ENCODE measurements around the gene PHF21A. TPM values are rescaled to one million over a fixed set of nuclear protein-coding genes. Genes with fewer than 3 reads are reported as not detected.
"Not testable (repeated sequence)": the region's sequence is repeated elsewhere in the genome, so short reads cannot be mapped to it uniquely, and the experiment has no call there.

Gene PHF21A
- total RNA-seq, 1 experiment from 2014 or later, result 5.9 TPM

DNA sequence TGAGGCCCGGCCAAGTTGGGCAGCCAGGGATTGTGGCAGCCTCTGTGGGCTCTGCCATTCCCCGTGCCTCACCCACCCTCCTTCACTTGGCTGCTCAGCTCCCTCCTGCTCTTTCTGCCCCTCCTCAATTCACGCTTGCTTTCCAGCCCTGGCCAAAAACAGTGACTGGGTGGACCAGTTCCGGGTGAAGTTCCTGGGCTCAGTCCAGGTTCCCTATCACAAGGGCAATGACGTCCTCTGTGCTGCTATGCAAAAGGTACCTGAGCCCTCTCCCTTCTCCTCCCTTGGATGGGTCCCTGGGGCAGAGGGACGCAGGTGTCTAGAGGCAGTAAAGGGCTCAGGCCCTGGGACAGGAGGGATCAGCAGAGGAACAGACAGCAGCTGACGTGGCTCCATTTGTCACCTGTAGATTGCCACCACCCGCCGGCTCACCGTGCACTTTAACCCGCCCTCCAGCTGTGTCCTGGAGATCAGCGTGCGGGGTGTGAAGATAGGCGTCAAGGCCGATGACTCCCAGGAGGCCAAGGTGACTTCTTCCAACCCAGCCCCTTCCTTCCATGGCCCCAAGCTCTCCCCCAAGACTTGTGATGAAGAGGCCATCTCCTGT is 216.8 kb downstream of the PHF21A start:
- no peak for DNase-seq (ENCODE audit: low spot score)

DNA sequence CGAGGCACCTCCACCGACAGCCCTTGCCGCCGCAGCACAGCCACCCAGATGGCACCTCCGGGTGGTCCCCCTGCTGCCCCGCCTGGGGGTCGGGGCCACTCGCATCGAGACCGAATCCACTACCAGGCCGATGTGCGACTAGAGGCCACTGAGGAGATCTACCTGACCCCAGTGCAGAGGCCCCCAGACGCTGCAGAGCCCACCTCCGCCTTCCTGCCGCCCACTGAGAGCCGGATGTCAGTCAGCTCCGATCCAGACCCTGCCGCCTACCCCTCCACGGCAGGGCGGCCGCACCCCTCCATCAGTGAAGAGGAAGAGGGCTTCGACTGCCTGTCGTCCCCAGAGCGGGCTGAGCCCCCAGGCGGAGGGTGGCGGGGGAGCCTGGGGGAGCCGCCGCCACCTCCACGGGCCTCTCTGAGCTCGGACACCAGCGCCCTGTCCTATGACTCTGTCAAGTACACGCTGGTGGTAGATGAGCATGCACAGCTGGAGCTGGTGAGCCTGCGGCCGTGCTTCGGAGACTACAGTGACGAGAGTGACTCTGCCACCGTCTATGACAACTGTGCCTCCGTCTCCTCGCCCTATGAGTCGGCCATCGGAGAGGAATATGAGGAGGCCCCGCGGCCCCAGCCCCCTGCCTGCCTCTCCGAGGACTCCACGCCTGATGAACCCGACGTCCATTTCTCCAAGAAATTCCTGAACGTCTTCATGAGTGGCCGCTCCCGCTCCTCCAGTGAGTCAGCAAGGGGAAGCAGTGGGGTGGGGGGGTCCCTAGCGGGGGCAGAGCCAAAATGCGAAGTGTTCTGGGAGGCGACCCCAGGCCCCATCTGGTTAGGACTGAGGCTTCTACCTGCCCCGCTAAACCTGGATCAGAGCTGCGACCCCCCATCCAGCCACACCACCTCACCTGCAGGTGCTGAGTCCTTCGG is 218.5 kb downstream of the PHF21A start:
- DNase-seq (ENCODE audit: low spot score), result no peak

DNA sequence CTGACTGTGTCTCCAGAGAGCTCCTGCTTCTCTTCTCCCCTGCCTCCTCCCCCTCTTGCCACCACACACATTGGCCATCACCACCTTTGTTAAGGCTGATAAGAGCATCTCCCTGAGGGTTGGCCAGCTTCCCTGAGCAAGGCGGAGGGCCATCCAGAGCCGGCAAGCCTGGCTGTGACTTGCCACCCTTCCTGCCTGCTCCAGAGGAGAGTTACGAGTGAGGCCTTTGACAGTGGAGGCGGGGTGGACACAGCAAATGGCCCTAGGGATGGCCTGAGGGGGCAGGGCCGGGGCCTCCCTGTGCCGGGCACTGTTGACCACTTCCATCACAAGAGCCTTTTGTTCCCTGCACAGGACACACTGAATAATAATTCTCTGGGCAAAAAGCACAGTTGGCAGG is 219.6 kb downstream of the PHF21A start:
- no peak for DNase-seq (ENCODE audit: low spot score)

DNA sequence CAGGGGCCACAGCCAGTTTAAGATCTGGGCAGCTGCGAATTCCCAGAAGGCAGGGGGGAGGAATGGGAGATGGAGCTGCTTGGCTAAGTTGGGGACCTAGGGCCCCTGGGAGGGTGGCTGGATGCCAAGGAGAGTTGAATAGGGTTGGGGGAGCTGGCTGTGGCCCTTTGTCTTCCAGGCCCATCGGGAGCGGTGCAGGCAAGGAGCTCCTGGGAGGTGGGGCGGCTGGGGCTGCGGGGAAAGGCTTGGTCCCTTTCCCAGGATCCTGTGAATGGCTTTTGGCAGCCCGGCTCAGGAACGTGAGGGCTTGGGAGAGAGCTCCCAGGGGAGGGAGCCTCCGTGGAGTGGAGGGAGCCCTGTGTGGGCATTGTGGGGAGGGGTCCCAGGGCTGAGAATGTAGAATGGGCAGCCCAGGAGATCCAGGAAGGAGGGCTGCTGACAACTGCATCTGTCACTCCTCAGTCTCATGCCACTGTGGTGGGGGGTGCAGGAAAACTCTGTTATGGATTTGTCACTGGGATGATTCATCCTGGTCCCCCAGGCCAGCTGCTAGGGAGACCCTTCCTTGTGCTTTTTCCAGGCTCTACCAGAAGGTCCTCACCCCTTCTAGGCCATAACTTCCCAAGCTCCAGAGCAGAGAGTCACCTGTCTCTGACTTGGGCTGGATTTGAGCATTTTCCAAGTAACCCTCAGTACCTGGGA is 220.2 kb downstream of the PHF21A start:
- no peak for DNase-seq (ENCODE audit: low spot score)

DNA sequence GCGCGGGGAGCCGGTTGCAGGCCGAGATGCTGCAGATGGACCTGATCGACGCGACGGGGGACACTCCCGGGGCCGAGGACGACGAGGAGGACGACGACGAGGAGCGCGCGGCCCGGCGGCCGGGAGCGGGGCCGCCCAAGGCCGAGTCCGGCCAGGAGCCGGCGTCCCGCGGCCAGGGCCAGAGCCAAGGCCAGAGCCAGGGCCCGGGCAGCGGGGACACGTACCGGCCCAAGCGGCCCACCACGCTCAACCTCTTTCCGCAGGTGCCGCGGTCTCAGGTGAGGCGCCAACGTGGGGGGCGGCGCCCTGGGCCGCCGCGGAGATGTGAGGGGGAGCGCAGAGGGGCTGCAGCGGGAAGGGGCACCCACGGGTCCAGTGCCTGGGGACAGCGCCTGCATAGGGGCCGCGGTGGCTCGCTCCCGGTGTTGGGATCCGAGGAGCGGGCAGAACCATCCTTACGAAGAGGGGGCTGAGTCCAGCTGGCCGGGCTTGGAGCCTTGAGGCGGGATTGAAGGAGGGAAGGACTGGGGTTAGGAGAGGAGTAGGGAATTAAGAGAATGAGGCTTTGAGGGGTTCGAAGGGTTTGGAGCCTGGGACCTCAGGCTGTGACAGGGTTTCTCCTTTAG is 221.0 kb downstream of the PHF21A start:
- not testable (repeated sequence) for DNase-seq (ENCODE audit: low spot score)

DNA sequence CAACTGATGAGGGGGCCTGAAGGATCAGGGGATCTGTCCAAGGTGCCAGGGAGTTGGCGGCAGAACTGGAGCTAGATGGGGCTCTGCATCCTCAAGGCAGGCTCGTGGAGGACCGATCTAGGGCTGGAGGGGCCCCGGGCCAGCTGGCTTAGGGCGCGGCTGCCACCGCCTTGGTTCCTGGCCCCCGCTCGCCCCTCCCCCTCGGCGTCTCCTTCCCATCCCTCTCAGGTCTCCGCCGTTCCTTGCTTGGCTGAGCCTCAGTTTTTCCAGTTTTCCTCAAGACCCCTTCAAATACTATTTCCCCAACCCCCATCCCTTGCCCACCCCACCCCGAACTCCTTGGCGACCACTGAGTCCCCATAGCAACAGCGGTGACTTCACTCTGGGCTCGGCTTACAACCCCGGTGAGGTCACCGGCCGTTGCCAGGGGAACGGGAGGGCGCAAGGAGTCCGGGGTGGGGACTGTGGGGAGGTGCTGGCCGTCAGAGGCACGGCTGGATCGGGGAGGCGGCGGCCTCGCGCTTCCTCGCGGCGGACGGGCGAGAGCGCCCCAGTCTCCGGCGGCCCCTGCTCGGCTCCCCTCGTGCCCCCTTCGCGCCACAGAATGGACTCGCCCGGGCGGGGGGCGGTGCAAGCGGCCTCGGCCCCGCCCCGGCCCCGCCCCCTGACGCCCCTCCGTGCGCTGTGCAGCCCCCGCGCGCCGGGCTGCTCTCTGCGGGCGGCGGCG is 221.6 kb downstream of the PHF21A start:
- peak; percentile 50 for DNase-seq (ENCODE audit: low spot score)

DNA sequence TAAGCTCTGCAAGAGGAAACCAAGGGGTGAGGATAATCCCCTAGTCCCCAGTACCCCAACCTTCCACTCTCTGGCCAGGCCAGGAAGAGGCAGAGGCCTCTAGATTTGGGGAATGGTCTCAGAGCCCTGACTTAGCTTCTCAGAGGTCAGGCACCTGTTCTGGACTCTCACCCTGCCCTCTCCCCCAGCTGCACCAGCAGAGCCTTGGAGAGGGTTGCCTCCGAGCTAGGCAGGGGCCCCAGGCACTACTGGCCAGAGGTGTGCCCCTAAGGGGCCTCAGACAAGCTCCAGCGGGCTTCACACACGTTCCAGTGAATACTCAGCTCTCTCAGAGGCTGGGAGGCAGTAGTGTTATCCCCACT is 222.2 kb downstream of the PHF21A start:
- no peak for DNase-seq (ENCODE audit: low spot score)

DNA sequence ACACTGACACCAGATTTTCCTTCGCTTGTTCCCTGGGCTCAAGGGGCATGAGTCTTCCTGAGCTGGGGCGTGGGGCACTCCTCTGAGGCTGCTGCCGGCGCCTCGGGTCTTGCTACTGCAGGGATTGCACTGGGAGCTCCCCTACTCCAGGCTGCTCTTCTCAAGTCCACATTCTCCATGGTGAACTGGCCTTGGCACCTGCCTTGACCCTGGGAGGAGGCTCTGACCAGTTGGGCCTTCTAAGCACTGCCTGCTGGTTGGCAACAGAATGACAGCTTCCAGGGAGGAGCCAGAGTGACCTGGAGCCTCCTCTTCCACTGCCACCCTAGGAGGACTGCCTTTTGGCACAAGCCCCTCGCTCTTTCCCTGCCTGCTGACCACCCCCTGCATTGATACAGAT is 223.7 kb downstream of the PHF21A start:
- DNase-seq (ENCODE audit: low spot score), result no peak

DNA sequence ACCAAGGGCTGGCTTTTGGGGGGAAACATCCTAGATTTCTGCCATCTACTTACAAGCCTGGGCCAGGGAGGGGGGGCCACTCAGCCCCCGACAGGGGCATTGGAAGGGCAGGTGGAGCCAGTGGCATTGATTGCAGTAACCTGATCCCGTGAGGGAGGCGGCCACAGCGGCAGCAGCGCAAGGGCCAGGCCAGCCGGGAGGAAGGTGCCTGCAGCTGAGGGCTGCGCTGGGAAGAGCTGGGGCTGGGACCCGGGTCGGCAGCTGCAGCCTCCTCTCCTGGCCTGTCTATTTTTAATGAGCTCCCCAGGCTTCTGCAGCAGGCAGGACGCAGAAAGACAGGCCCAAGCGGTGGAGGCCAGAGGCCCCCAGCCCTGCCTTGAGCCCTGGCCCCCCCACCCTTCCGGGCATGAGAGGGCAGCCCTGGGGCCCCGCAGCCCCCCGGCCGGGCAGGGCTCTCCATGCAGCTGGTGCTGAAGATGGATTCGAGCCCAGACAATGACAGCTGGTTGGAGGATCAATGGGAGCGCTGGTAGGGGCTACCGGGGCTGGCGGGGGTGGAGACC is 224.8 kb downstream of the PHF21A start:
- no peak for DNase-seq (ENCODE audit: low spot score)

DNA sequence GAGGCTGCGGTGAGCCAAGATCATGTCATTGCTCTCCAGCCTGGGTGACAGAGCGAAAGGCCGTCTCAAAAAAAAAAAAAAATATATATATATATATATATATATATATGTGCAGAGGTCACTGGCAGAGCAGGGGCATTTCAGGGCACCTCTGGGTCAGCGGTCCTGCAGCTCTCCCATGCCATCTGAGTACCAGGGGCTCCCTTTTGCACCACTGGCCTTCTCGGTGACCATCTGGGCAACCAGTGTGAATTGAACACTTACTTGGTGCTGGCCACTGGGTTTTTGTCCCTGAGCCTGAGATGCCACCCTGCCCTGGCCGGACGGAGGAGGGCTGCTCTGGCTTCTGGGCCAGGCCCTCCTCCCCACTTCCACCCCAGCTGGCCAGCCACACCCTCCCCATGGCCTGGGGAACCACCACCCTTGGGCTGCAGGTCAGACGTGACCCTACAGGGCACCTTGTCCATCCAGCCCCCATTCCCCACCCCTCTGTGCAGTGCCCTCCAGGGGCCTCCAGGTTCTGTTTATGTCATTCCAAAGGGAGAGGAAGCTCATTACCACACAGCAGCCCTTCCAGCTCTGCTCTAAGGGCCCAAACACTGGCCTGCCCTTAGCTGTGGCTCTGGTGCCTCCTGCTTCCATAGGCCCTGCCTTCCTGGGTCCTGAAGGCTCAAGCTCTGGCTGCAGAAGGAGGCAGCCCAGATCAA is 225.5 kb downstream of the PHF21A start:
- no peak for DNase-seq (ENCODE audit: low spot score)

DNA sequence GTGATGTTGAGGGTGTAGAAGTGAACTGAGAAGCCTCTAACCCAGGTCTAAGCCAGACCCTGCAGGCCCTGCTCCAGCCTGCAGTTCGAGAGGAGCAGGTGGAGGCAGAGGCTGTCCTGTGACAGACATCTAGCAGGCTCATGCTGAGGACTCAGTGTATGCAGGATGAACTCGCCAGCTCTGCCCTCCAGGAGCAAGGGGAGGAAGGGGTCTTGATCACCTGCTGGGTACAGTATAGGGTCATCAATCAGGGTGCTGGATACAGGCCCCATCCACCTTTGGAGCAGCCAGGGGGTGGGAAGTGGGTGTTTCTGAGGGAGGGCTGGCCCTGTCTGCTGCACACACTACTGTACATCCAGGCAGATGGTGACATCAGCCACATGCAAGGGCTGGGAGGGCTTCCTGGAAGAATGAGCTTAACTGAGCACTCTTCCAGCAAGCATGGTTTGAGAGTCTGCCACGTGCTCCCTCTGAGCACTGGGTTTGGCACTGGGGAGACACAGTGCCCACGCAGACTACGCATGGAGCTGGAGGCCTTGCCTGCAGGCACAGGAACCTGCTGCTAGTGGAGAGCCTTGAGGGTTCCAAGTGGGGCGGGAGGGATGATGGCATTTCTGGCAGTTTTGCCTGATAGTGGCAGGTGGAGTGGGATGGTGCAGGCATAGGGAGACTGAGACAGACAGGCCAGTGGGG is 226.6 kb downstream of the PHF21A start:
- no peak for DNase-seq (ENCODE audit: low spot score)

DNA sequence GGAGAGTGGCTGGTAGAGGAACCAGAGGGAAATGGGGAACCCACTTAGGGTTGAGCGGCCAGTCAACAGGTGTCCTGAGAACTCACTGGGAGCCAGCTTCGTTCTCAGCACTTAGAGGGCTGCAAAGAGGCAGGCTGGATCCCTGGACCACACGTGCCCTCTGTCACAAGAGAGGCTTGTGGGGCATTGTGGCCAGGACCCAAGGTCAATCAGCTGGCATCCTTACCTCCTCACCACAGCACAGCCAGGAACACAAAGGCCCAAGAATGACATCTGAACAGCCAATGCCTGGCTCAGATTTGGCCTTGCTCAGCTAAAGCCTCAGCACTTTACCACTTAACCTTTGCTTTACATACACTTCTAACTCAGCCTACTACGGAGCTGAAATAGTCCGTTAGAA is 228.4 kb downstream of the PHF21A start:
- no peak for DNase-seq (ENCODE audit: low spot score)

DNA sequence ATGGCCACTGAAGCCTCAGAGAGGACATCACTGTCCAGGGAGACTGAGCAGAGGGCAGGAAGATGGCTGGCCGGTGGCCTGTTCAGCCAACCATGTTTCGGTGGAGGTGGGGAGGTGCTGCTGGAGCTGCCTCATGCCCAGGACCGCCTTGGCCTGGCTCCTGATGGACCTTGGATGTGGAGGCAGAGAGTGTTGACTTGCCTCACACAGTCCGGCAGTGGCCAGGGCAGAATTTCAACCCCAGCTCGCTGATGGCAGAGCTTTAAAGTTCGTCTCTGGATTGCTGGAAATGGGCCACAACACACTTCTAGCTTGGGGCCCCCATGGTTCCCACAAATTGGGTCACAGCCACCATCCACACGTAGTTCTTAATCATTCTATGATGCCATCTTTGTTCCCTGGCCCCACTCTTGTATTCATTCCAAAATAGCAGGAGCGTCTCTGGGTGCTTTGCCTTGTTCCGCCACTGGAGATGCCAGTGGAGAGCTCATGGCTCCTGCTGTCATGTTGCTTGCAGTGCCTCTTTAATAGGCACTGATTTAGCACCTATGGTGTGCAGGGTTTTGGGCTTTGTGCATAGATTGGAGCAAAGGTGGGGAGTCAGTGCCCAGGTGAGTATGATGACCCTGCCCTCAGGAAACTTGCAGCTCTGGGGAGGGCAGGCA is 230.2 kb downstream of the PHF21A start:
- DNase-seq (ENCODE audit: low spot score), result no peak

DNA sequence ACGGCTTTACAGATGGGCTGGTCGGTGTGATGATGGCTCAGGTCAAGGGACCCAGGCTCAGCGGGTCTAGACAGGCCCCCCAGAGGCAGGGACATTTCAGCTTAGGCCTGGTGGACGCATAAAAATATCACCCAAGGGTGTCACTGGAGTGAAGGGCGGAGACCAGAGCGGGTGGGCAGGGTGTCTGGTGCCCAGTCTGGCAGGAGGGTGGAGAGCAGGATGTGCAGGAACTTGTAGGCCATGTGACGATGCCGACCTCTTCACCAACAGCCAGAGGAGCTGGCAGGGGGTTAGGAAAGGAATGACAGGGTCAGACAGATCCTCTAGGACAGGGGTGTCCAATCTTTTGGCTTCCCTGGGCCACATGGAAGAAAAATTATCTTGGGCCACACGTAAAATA is 231.3 kb downstream of the PHF21A start:
- DNase-seq (ENCODE audit: low spot score), result no peak

DNA sequence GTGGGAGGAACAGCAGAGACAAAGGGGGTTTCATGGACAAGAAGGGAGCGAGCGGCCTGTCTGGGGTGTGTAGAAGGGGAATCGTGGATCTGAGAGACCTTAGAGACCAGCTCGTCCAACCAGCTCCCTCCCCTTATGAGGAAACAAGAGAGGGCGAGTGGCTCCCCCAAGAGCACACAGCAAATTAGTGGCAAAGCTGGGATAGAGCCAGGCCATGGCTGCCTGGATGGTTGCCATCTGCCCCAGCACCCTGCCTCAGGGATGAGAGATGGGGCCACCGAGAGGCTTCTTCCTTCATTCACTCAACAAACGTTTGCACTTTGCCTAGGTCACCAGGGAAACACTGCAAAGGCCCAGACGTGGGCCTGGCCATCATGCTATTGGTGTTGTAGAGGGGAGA is 231.7 kb downstream of the PHF21A start:
- DNase-seq (ENCODE audit: low spot score), result no peak

DNA sequence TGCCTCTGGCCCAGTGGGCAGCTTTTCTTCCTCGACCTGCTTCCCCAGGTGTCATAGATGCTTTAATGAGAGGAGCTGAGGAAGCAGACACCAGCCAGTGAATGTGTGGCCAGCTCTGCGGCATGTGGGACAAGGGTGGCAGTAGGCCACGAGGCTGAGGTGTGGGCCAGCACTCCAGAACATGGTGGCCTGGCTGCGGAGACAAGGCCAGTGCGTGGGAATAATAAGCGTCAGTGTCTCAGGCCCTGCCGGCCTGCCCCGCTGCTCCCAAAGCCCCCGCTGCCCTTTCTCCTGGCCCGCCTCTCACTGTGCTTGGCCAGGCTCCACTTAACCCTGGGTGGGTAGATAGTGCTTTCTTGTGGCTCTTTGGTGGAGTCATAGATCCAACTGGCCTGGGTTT is 233.7 kb downstream of the PHF21A start:
- no peak for DNase-seq (ENCODE audit: low spot score)

DNA sequence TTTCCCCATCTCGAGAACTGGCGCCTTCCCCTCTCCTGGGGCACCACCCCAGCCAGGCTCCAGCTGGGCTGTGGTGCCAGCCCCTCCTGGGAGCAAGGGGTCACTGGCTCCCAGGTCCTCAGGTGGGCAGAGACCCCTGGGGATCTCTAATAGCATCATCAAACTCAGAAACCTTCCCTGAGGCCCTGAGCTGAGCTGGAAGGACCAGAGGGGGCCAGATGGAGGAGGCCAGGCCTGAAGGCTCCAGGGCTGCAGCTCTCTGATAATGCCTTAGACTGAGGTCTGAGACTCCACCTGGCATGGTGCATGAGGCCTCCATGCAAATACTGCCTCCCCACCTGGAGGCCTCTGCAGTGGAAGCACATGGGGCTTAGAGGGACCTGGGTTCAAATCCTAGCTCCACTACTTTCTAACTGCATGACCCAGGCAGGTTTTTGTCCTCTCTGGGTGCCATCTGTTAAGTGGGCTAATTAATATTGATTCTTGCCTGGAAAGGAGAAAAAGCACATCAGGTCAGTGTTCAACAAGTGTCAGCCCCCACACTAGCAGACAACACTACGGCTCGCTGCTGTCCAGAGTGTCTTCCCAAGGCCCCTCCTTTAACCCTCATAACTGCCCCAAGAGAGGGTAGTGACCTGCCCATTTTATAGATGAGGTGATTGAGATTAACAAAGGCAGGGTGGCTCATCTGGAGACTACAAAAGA is 234.3 kb downstream of the PHF21A start:
- DNase-seq (ENCODE audit: low spot score), result no peak

DNA sequence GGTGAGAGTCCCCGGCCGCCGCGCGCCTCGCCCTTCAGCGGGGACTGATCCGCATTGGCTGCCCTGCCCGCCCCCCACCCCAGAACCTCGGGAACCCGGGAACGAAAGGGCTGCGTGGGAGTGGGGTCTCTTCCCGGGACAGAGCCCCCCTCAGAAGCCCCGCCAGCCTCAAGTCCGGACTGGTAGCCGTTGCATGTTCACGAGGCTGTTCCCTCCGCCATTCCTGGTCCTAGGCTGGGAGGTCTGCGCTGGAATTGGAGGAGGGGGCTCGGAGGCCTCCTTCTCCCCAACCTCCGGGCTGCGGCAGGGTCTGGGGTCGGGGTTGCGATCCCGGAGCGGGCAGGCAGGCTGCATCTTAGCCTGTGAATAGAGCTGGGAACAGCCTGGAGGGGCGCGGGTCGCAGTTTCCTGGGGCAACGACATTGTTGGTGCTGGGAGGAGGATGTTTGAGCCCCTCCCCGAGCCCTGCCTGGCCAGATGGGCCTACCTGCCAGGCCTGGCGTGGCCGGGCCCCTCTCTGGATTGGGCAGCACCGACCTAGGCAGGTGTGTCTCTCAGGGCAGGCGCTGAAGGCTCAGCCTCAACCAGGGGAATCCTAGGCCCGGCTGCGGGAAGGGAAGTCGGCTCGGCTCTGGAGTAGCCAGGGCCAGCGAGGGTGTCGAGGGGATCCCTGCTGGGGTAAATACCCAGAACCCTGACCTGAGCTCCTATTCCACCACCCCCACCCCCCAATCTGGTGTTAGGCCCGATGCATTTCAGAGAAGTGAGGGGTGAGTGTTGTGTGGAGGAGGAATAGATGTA is 235.1 kb downstream of the PHF21A start:
- no peak for DNase-seq (ENCODE audit: low spot score)
